Astrocyte (in vitro differentiated cells and primary cell): ENCODE data around the gene GPS2.

Experiments used
- CTCF ChIP-seq: IDR thresholded peaks from 2 replicates; pipeline ENCODE4 v1.5.1; 2011; ENCODE audit warnings: low read depth, mild to moderate bottlenecking, inconsistent platforms, low read length, moderate library complexity; ENCODE audit not compliant: insufficient read depth
- EZH2 ChIP-seq: IDR thresholded peaks from 2 replicates; pipeline ENCODE4 v1.6.1; 2012; ENCODE audit warnings: mild to moderate bottlenecking, low read length, inconsistent platforms; ENCODE audit not compliant: insufficient read depth

GRCh38 chr17:7284911-7285310 is 30.2 kb downstream of the GPS2 start:
- TF ChIP-seq CTCF (no peak), EZH2 (no peak)
